Transverse colon (tissue), 4 donors: ENCODE data around the gene FOXN4. TPM values are rescaled to one million over a fixed set of nuclear protein-coding genes. Genes with fewer than 3 reads are reported as not detected.

Source experiments
- DNase-seq: peaks from one replicate; pipeline ENCODE4 v3.0.0-alpha.2; 2019
- H3K27ac ChIP-seq, 4 donors: fragments of 200-600 bp; sonication (generic); 2 replicates each; pipeline ENCODE4 v1.5.1; 2016 to 2018; ENCODE audit warnings: inconsistent platforms in 4 of 4
- H3K27me3 ChIP-seq: fragments of 200-600 bp; sonication (generic); 2 replicates; pipeline ENCODE4 v1.5.1; 2017; ENCODE audit warnings: inconsistent platforms
- H3K36me3 ChIP-seq, 4 donors: fragments of 200-600 bp; sonication (generic); 2 replicates each; pipeline ENCODE4 v1.5.1; 2017 to 2019; ENCODE audit warnings: inconsistent platforms in 4 of 4
- H3K4me1 ChIP-seq, 4 donors: fragments of 200-600 bp; sonication (generic); 2 replicates each; pipeline ENCODE4 v1.5.1; 2017 to 2020; ENCODE audit warnings: inconsistent platforms in 4 of 4
- H3K4me3 ChIP-seq, 4 donors: fragments of 200-600 bp; sonication (generic); 1 replicate in 1 of 4; 2 replicates in 3 of 4; pipeline versions ENCODE4 v1.5.1 to v1.6.1; 2017 to 2019; ENCODE audit warnings: inconsistent platforms in 4 of 4
- H3K9me3 ChIP-seq, 2 donors: fragments of 200-600 bp; sonication (generic); 2 replicates each; pipeline ENCODE4 v1.5.1; 2017 to 2019; ENCODE audit warnings: inconsistent platforms in 2 of 2
- EP300 ChIP-seq: sonication (generic); formaldehyde crosslinking; IDR thresholded peaks from one replicate; pipeline ENCODE4 v1.6.1; 2017; ENCODE audit warnings: antibody characterized with exemption, low read depth
- POLR2A ChIP-seq: fragments of 450-650 bp; IDR thresholded peaks from one replicate; pipeline ENCODE4 v1.6.1; 2016; ENCODE audit warnings: antibody characterized with exemption, mild to moderate bottlenecking, moderate library complexity
- POLR2AphosphoS5 ChIP-seq, 3 donors: sonication (generic); formaldehyde crosslinking; IDR thresholded peaks; one replicate each; pipeline ENCODE4 v1.6.1; 2016; ENCODE audit warnings: antibody characterized with exemption in 3 of 3
- WGBS, 2 donors: methylation state at CpG; one replicate each; pipeline ENCODE4 v1.1.5; 2018; ENCODE audit warnings: low coverage in 1 of 2; 5-methylcytosine and 5-hydroxymethylcytosine counted together
- in situ Hi-C, 4 donors: fragments of 200-750 bp; cut with MboI; loops; one replicate each; pipeline versions ENCODE4 v1.15.0 to v1.15.1; 2017; ENCODE audit warnings: low sequenced_read_pairs in 3 of 4, low pct_ligation_motif_present in 1 of 4, low pct_unique_long_range_greater_than_20kb in 1 of 4
- intact Hi-C: fragments of 100-400 bp; cut with DNase I; formaldehyde crosslinking; loops from one replicate; pipeline ENCODE4 v1.15.1; 2023; ENCODE audit warnings: low total_unique reads
- total RNA-seq, 4 donors: library from RNA; depleted of rRNA; stranded (reverse); fragments of >200 nt; gene quantifications; one replicate each; pipeline ENCODE4 v1.1.0, GENCODE V29; 2016
- TF ChIP-seq, protein P1 (sequence below), 5 experiments: fragments of 200-600 bp in 3 of 5; fragments of 450-650 bp in 2 of 5; sonication (generic) in 3 of 5; IDR thresholded peaks; 1 replicate in 2 of 5; 2 replicates in 3 of 5; pipeline ENCODE4 v1.5.1; 2016 to 2017; ENCODE audit warnings: antibody characterized with exemption in 5 of 5, inconsistent platforms in 3 of 5, mild to moderate bottlenecking in 2 of 5, moderate library complexity in 1 of 5

Gene FOXN4
- total RNA-seq, 4 donors from 2014 or later, result not detected

DNA sequence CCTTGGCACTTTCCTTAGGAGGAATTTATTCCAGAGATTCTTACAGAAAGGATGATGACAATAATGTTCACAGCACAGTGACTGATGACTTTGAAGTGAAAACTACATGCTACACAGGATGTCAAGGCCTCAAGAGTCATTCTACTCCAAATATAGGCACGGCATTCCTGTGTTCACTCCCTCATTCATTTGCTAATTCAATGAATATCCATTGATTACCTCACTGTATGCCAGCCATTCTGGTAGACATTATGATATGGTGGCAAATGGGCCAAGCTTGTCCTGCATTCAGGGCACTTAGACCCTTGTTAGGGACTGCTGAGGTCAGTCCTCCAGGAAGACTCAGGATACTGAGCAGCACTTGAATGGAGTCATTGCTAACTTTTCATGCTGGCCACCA, 48.0 kb downstream of the FOXN4 start:
- intact Hi-C loops, result no loop called here
- in situ Hi-C loops, result loop anchor here in 3 of 4 donors (10.0 kb wide), 1 partner anchor 124 kb away; no protein-coding TSS in a partner anchor

GRCh38 chr12:109259545-109259895, 49.6 kb downstream of the FOXN4 start:
- WGBS, 2 donors, result 91% methylated on average over 1 of the region's 1 CpG; no CpG with 5 or more reads in 1 of the 2 donors
- TF ChIP-seq EP300, result no peak
- TF ChIP-seq, protein P1, sequence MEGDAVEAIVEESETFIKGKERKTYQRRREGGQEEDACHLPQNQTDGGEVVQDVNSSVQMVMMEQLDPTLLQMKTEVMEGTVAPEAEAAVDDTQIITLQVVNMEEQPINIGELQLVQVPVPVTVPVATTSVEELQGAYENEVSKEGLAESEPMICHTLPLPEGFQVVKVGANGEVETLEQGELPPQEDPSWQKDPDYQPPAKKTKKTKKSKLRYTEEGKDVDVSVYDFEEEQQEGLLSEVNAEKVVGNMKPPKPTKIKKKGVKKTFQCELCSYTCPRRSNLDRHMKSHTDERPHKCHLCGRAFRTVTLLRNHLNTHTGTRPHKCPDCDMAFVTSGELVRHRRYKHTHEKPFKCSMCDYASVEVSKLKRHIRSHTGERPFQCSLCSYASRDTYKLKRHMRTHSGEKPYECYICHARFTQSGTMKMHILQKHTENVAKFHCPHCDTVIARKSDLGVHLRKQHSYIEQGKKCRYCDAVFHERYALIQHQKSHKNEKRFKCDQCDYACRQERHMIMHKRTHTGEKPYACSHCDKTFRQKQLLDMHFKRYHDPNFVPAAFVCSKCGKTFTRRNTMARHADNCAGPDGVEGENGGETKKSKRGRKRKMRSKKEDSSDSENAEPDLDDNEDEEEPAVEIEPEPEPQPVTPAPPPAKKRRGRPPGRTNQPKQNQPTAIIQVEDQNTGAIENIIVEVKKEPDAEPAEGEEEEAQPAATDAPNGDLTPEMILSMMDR (IDR thresholded peaks at IDR 0.05), result no peak
- TF ChIP-seq POLR2A, result no peak
- TF ChIP-seq POLR2AphosphoS5 (IDR thresholded peaks at IDR 0.05), result no peak
- H3K27me3 ChIP-seq, result no peaks in the 10 kb centered on the region

More for the DNA sequence above, 48.0 kb downstream of the FOXN4 start:
- Histone ChIP-seq H3K27ac (no peak overlapping the region), H3K4me3 (no peak overlapping the region), H3K27me3 (no peaks in the 10 kb centered on the region), H3K9me3 (no peaks in the 10 kb centered on the region), H3K4me1 (peaks cover 0 to 6% (median 3%) of the 10 kb centered on the region in 4 donors), H3K36me3 (peaks cover 0 to 45% (median 7%) of the 10 kb centered on the region in 4 donors)
- WGBS, 2 donors, result 92% methylated on average over 1 of the region's 1 CpG; no CpG with 5 or more reads in 1 of the 2 donors
- DNase-seq, result no peak
- TF ChIP-seq EP300, result no peak
- TF ChIP-seq POLR2A, result no peak
- no peak for TF ChIP-seq POLR2AphosphoS5 (IDR thresholded peaks at IDR 0.05)
- TF ChIP-seq, protein P1 (IDR thresholded peaks at IDR 0.05), result no peak

GRCh38 chr12:109258607-109259544, 50.2 kb downstream of the FOXN4 start:
- no peak for TF ChIP-seq POLR2A
- TF ChIP-seq, protein P1 (IDR thresholded peaks at IDR 0.05), result no peak
- TF ChIP-seq EP300, result no peak
- no peak for TF ChIP-seq POLR2AphosphoS5 (IDR thresholded peaks at IDR 0.05)
- in situ Hi-C loops, result no loop called here
- H3K9me3 ChIP-seq, result no peaks in the 10 kb centered on the region
- 80 to 93% methylated on average over 1 to 13 of the region's 16 CpGs for WGBS, 2 donors
- no peak for DNase-seq
- intact Hi-C loops, result no loop called here
- peaks cover 0 to 38% (median 8%) of the 10 kb centered on the region in 4 donors for H3K36me3 ChIP-seq
- no peak overlapping the region for H3K4me3 ChIP-seq
- H3K4me1 ChIP-seq, result no peaks in the 10 kb centered on the region
- H3K27ac ChIP-seq, result no peak overlapping the region
- H3K27me3 ChIP-seq, result no peaks in the 10 kb centered on the region

More at GRCh38 chr12:109259545-109259895, 49.6 kb downstream of the FOXN4 start:
- peaks cover 0 to 31% (median 7%) of the 10 kb centered on the region in 4 donors for H3K36me3 ChIP-seq
- intact Hi-C loops, result no loop called here
- no peak for DNase-seq
- peaks cover 0 to 3% (median 1%) of the 10 kb centered on the region in 4 donors for H3K4me1 ChIP-seq
- in situ Hi-C loops, result no loop called here
- no peak overlapping the region for H3K27ac ChIP-seq
- no peak overlapping the region for H3K4me3 ChIP-seq
- H3K9me3 ChIP-seq, result no peaks in the 10 kb centered on the region

DNA sequence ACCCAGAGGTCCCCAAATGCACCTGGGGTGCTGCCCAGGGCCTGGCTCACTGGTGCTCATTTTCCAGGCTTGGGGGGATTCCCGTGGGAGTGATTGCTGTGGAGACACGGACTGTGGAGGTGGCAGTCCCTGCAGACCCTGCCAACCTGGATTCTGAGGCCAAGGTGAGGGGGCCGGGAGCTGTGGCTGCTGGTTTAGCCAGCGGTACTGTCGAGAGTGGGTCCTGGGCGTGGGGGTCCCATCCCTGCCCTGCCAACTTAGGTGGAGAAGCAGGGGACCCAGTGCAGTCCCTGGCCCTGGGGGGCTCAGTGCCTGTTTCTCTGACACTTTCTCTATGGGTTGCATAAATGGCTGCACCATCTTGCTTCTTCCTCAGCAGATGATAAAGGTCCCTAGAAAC, 50.9 kb downstream of the FOXN4 start:
- H3K9me3 ChIP-seq, result no peaks in the 10 kb centered on the region
- H3K36me3 ChIP-seq, result peaks cover 0 to 42% (median 11%) of the 10 kb centered on the region in 4 donors
- TF ChIP-seq, protein P1 (IDR thresholded peaks at IDR 0.05), result no peak
- TF ChIP-seq EP300, result no peak
- TF ChIP-seq POLR2AphosphoS5 (IDR thresholded peaks at IDR 0.05), result no peak
- no peak for TF ChIP-seq POLR2A
- H3K27ac ChIP-seq, result no peak overlapping the region
- H3K4me3 ChIP-seq, result no peak overlapping the region
- intact Hi-C loops (no loop called here), in situ Hi-C loops (no loop called here)
- WGBS, 2 donors, result 92% methylated on average over 6 of the region's 6 CpGs; no CpG with 5 or more reads in 1 of the 2 donors
- H3K4me1 ChIP-seq, result no peaks in the 10 kb centered on the region
- no peaks in the 10 kb centered on the region for H3K27me3 ChIP-seq
- no peak for DNase-seq
